GM04504 (cell line): ENCODE data around the gene PARP1.
"Not testable (repeated sequence)": the region's sequence is repeated elsewhere in the genome, so short reads cannot be mapped to it uniquely, and the experiment has no call there.

Experiments used
- DNase-seq: peaks from one replicate; pipeline ENCODE4 v3.0.0-alpha.2; 2012; ENCODE audit warnings: low read depth

PARP1 gene

GRCh38 chr1:226351709-226352108 lies 56.2 kb downstream of the PARP1 start:
- DNase-seq, result no peak

- no peak for DNase-seq
These were observed 57.4 kb downstream of the PARP1 start for GRCh38 chr1:226350519-226350865.

GRCh38 chr1:226349801-226350518 lies 57.9 kb downstream of the PARP1 start:
- DNase-seq, result no peak

GRCh38 chr1:226349081-226349480 lies 58.8 kb downstream of the PARP1 start:
- no peak for DNase-seq

- DNase-seq, result no peak
These were observed 63.2 kb downstream of the PARP1 start for GRCh38 chr1:226344441-226345259.

- no peak for DNase-seq
These were observed 65.2 kb downstream of the PARP1 start for GRCh38 chr1:226342656-226343055.

DNA sequence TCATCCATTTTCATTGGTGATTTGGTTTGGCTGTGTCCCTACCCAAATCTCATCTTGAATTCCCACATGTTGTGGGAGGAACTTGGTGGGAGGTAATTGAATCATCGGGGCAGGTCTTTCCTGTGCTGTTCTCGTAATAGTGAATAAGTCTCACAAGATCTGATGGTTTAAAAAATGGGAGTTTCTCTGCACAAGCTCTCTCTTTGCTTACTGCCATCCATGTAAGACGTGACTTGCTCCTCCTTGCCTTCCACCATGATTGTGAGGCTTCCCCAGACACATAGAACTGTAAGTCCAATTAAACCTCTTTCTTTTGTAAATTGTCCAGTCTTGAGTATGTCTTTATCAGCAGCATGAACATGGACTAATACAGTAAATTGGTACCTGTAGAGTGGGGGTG lies 67.8 kb downstream of the PARP1 start:
- DNase-seq, result not testable (repeated sequence)

DNA sequence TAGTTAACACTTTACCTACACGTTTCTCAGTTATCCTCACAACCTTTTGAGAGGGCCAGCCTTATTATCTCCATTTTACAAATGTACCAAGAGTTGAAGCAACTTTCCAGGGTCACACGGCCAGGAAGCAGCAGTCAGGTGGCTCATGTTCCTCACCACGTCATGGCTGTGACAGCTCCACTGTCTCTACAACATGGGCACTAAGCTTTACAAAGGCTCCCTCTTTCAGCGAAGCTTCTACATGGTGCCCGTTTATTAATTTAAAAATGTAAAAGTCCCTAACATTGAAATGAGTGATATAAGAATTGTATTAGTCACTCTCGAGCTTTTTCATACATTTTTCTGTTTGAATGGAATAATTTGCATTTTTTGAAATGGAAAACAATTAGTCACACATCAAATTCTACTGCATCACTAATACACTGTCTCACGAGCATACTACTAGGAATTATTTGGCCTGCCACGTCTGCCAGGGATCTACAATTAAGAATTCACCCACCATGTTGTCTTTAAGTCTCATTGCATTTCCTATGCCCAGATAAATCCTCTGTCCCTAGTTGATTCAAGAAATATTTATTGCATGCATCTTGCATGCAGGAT lies 70.5 kb downstream of the PARP1 start:
- DNase-seq, result no peak

GRCh38 chr1:226335661-226336060 lies 72.2 kb downstream of the PARP1 start:
- DNase-seq, result no peak

DNA sequence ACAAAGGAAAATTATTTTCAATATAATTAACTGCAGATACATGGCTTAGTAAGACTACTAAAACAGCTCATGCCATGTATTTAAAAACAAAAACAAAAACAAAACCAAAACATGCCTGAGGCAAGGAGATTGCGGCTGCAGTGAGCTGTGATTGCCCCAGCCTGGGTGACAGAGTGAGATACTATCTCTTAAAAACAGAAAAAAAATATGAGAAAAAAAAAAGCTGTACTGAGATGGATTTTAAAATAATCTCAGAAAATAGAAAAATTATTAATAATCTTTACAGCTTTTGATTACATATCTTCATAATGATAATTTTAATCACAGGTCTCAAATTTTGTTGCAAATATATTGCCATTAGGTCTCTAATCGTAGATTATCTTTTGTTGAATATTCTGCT lies 74.9 kb downstream of the PARP1 start:
- no peak for DNase-seq

DNA sequence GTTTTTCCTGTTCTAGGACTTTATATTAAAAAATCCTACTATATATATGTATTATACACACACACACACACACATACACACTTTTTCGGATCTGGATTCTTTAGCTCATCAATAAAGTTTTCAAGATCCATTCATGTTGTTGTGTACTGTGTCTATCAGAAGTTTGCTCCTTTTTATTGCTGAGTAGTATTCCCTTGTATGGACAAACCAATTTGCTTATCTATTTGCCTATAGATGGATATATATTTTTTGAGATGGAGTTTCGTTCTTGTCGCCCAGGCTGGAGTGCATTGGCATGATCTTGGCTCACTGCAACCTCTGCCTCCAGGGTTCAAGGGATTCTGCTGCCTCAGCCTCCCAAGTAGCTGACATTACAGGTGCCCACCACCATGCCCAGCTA lies 78.7 kb downstream of the PARP1 start:
- no peak for DNase-seq

- DNase-seq, result no peak
These were observed 80.1 kb downstream of the PARP1 start for GRCh38 chr1:226327761-226328162.

GRCh38 chr1:226325178-226325577 lies 82.7 kb downstream of the PARP1 start:
- DNase-seq, result no peak

- DNase-seq, result no peak
These were observed 83.4 kb downstream of the PARP1 start for GRCh38 chr1:226324479-226324878.

- no peak for DNase-seq
These were observed 84.9 kb downstream of the PARP1 start for GRCh38 chr1:226322986-226323385.

GRCh38 chr1:226320930-226321329 lies 87.0 kb downstream of the PARP1 start:
- DNase-seq, result no peak

DNA sequence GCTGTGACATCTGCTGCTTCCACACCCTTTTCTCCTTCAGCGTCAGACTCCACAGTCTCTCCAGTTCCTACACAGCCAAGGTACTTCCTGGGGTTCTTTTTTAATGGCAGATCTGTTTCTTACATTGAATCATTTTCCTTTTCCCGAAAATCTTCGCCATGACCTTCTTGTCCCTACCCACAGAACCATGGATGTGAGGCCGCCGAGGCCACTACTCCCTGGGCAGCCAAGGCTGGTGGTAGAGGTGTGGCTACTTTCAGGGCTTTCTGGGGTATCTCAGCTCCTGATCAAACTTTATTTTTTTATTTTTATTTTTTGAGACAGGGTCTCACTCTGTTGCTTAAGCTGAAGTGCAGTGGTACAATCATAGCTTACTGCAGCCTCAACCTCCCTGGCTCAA lies 89.4 kb downstream of the PARP1 start:
- DNase-seq, result no peak

DNA sequence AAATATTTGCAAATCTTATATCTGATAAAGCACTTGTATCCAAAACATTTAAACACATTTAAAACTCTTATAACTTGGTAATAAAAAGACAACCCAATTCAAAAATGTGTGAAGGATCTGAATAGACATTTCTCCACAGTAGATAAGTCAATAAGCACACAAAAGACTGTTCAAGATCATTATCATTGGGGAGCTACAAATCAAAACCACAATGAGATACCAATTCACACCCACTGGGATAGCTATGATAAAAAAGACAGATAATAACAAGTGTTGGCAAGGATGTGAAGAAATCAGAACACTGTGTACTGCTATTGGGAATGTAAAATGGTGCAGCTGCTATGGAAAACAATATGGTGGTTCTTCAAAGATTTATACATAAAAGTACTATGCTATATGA lies 93.8 kb downstream of the PARP1 start:
- no peak for DNase-seq

DNA sequence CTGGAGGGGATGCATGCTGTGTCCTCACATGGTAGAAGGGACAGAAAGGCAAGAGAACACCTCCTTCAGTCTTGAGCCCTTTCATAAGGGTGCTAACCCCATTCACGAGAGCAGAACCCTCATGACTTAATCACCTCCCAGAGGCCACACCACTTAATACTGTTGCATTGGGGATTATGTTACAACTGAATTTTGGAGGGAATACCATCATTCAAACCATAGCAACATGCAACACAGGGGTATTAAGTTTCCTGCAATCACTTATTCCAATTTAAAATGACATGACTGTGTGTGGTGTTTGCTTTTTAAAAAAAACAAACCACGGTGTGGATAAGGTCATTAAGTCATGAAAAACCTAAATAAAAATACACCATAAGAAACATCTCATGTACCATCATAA lies 95.8 kb downstream of the PARP1 start:
- no peak for DNase-seq

GRCh38 chr1:226311376-226311775 lies 96.5 kb downstream of the PARP1 start:
- no peak for DNase-seq
